HEK293T (cell line): ENCODE results near the gene MKLN1.

Source experiments
- ARNT ChIP-seq: fragments of 450-650 bp; IDR thresholded peaks from 2 replicates; pipeline ENCODE4 v1.6.1; 2017; ENCODE audit warnings: mild to moderate bottlenecking
- BHLHE40 ChIP-seq: fragments of 450-650 bp; IDR thresholded peaks from 2 replicates; pipeline ENCODE4 v1.6.1; 2016; ENCODE audit warnings: mild to moderate bottlenecking, moderate library complexity, borderline replicate concordance
- ELF4 ChIP-seq: fragments of 450-650 bp; IDR thresholded peaks from 2 replicates; pipeline ENCODE4 v1.6.1; 2017; ENCODE audit warnings: antibody characterized with exemption
- FOXA1 ChIP-seq: fragments of 450-650 bp; IDR thresholded peaks from 2 replicates; pipeline ENCODE4 v1.6.1; 2016; ENCODE audit warnings: mild to moderate bottlenecking
- FOXK2 ChIP-seq: fragments of 450-650 bp; IDR thresholded peaks from 2 replicates; pipeline ENCODE4 v1.6.1; 2016; ENCODE audit warnings: mild to moderate bottlenecking
- FOXM1 ChIP-seq: fragments of 450-650 bp; IDR thresholded peaks from 2 replicates; pipeline ENCODE4 v1.6.1; 2017; ENCODE audit warnings: mild to moderate bottlenecking, borderline replicate concordance
- SP1 ChIP-seq: fragments of 450-650 bp; IDR thresholded peaks from 2 replicates; pipeline ENCODE4 v1.6.1; 2017
- SUZ12 ChIP-seq: fragments of 450-650 bp; IDR thresholded peaks from 2 replicates; pipeline ENCODE4 v1.6.1; 2016; ENCODE audit warnings: mild to moderate bottlenecking
- TARDBP ChIP-seq: fragments of 450-650 bp; IDR thresholded peaks from 2 replicates; pipeline ENCODE4 v1.6.1; 2016

GRCh38 chr7:131506597-131506996 is 178.9 kb downstream of the MKLN1 start:
- TF ChIP-seq SP1: no peak
- TF ChIP-seq BHLHE40: no peak
- no peak for TF ChIP-seq SUZ12
- no peak for TF ChIP-seq ELF4
- no peak for TF ChIP-seq FOXA1
- TF ChIP-seq ARNT: no peak
- no peak for TF ChIP-seq FOXM1
- no peak for TF ChIP-seq TARDBP
- TF ChIP-seq FOXK2: no peak
